Measurements from ENCODE around the gene TMOD2.

The TMOD2 gene

GRCh38 chr15:51766341-51766740, 14.9 kb downstream of the TMOD2 start:
- Histone ChIP-seq H3K79me2 (ENCODE audit: control insufficient read depth, insufficient read depth, low read length, poor library complexity) (no peaks in the 10 kb centered on the region), H3K4ac (ENCODE audit: low read depth, low read length) (no peak overlapping the region), H4K8ac (ENCODE audit: low read depth, low read length) (no peak overlapping the region), H3K36me3 (ENCODE audit: control insufficient read depth in 1 of 2, insufficient read depth in 2 of 2, low read length in 2 of 2) (no peaks in the 10 kb centered on the region), H3K79me1 (ENCODE audit: low read length) (no peaks in the 10 kb centered on the region), H2BK5ac (ENCODE audit: low read depth, low read length, poor library complexity) (no peak overlapping the region), H3K9me3 (ENCODE audit: insufficient read depth, low read depth, low read length) (no peaks in the 10 kb centered on the region), H3K4me1 (ENCODE audit: control insufficient read depth in 1 of 2, insufficient read depth in 2 of 2, low read length in 2 of 2) (no peaks in the 10 kb centered on the region), H4K91ac (ENCODE audit: low read depth, low read length) (no peak overlapping the region), H3K18ac (ENCODE audit: low read length) (no peak overlapping the region), H3K27ac (ENCODE audit: low read depth, low read length) (no peak overlapping the region), H3K27me3 (ENCODE audit: insufficient read depth, low read length) (no peaks in the 10 kb centered on the region), H3K23ac (ENCODE audit: low read length) (no peak overlapping the region), H2AFZ (ENCODE audit: insufficient read depth, low read length, poor library complexity) (no peak overlapping the region), H2BK12ac (ENCODE audit: low read length) (no peak overlapping the region), H3K9ac (ENCODE audit: low read length) (no peak overlapping the region), H3K14ac (ENCODE audit: low read length) (no peak overlapping the region), H3K4me3 (ENCODE audit: low read depth, low read length) (no peak overlapping the region), H4K12ac (ENCODE audit: low read depth, low read length) (no peak overlapping the region), H2AK5ac (ENCODE audit: low read length) (no peak overlapping the region), H2BK120ac (ENCODE audit: insufficient read depth, low read length, poor library complexity) (no peak overlapping the region), H3K4me2 (ENCODE audit: low read length) (no peak overlapping the region)
- DNase-seq = no peak
- no CpG with 5 or more reads among the region's 1 CpG for WGBS (ENCODE audit: extremely low coverage, insufficient coverage, insufficient read length)

GRCh38 chr15:51768018-51768417, 16.6 kb downstream of the TMOD2 start:
- Histone ChIP-seq H3K4ac (ENCODE audit: low read depth, low read length) (no peak overlapping the region), H4K12ac (ENCODE audit: low read depth, low read length) (no peak overlapping the region), H3K18ac (ENCODE audit: low read length) (no peak overlapping the region), H4K8ac (ENCODE audit: low read depth, low read length) (no peak overlapping the region), H3K9me3 (ENCODE audit: insufficient read depth, low read depth, low read length) (no peaks in the 10 kb centered on the region), H3K36me3 (ENCODE audit: control insufficient read depth in 1 of 2, insufficient read depth in 2 of 2, low read length in 2 of 2) (no peaks in the 10 kb centered on the region), H4K91ac (ENCODE audit: low read depth, low read length) (no peak overlapping the region), H3K27ac (ENCODE audit: low read depth, low read length) (no peak overlapping the region), H2BK12ac (ENCODE audit: low read length) (no peak overlapping the region), H2BK120ac (ENCODE audit: insufficient read depth, low read length, poor library complexity) (no peak overlapping the region), H3K79me1 (ENCODE audit: low read length) (no peaks in the 10 kb centered on the region), H2AFZ (ENCODE audit: insufficient read depth, low read length, poor library complexity) (no peak overlapping the region), H3K4me2 (ENCODE audit: low read length) (no peak overlapping the region), H2BK5ac (ENCODE audit: low read depth, low read length, poor library complexity) (no peak overlapping the region), H3K23ac (ENCODE audit: low read length) (no peak overlapping the region), H3K14ac (ENCODE audit: low read length) (no peak overlapping the region), H3K27me3 (ENCODE audit: insufficient read depth, low read length) (no peaks in the 10 kb centered on the region), H2AK5ac (ENCODE audit: low read length) (no peak overlapping the region), H3K79me2 (ENCODE audit: control insufficient read depth, insufficient read depth, low read length, poor library complexity) (no peaks in the 10 kb centered on the region), H3K4me1 (ENCODE audit: control insufficient read depth in 1 of 2, insufficient read depth in 2 of 2, low read length in 2 of 2) (no peaks in the 10 kb centered on the region), H3K9ac (ENCODE audit: low read length) (no peak overlapping the region), H3K4me3 (ENCODE audit: low read depth, low read length) (no peak overlapping the region)
- no CpG with 5 or more reads among the region's 9 CpGs for WGBS (ENCODE audit: extremely low coverage, insufficient coverage, insufficient read length)
- DNase-seq = no peak

GRCh38 chr15:51770902-51771301, 19.5 kb downstream of the TMOD2 start:
- WGBS (ENCODE audit: extremely low coverage, insufficient coverage, insufficient read length) = no CpG with 5 or more reads among the region's 3 CpGs
- no peak overlapping the region for H3K27ac ChIP-seq (ENCODE audit: low read depth, low read length)

GRCh38 chr15:51771773-51772172, 20.4 kb downstream of the TMOD2 start:
- Histone ChIP-seq H3K9me3 (ENCODE audit: insufficient read depth, low read depth, low read length) (no peaks in the 10 kb centered on the region), H4K12ac (ENCODE audit: low read depth, low read length) (no peak overlapping the region), H2AK5ac (ENCODE audit: low read length) (no peak overlapping the region), H4K91ac (ENCODE audit: low read depth, low read length) (no peak overlapping the region), H3K4me3 (ENCODE audit: low read depth, low read length) (no peak overlapping the region), H3K9ac (ENCODE audit: low read length) (no peak overlapping the region), H3K18ac (ENCODE audit: low read length) (no peak overlapping the region), H3K14ac (ENCODE audit: low read length) (no peak overlapping the region), H2AFZ (ENCODE audit: insufficient read depth, low read length, poor library complexity) (no peak overlapping the region), H3K79me2 (ENCODE audit: control insufficient read depth, insufficient read depth, low read length, poor library complexity) (no peaks in the 10 kb centered on the region), H3K4me1 (ENCODE audit: control insufficient read depth in 1 of 2, insufficient read depth in 2 of 2, low read length in 2 of 2) (no peaks in the 10 kb centered on the region), H2BK120ac (ENCODE audit: insufficient read depth, low read length, poor library complexity) (no peak overlapping the region), H3K4ac (ENCODE audit: low read depth, low read length) (no peak overlapping the region), H3K27me3 (ENCODE audit: insufficient read depth, low read length) (no peaks in the 10 kb centered on the region), H3K27ac (ENCODE audit: low read depth, low read length) (no peak overlapping the region), H3K79me1 (ENCODE audit: low read length) (no peaks in the 10 kb centered on the region), H2BK5ac (ENCODE audit: low read depth, low read length, poor library complexity) (no peak overlapping the region), H3K23ac (ENCODE audit: low read length) (no peak overlapping the region), H3K4me2 (ENCODE audit: low read length) (no peak overlapping the region), H3K36me3 (ENCODE audit: control insufficient read depth in 1 of 2, insufficient read depth in 2 of 2, low read length in 2 of 2) (no peaks in the 10 kb centered on the region), H2BK12ac (ENCODE audit: low read length) (no peak overlapping the region), H4K8ac (ENCODE audit: low read depth, low read length) (no peak overlapping the region)
- DNase-seq = no peak
- no CpG with 5 or more reads among the region's 1 CpG for WGBS (ENCODE audit: extremely low coverage, insufficient coverage, insufficient read length)

More at GRCh38 chr15:51770902-51771301, 19.5 kb downstream of the TMOD2 start:
- H3K79me2 ChIP-seq (ENCODE audit: control insufficient read depth, insufficient read depth, low read length, poor library complexity) = no peaks in the 10 kb centered on the region
- H4K91ac ChIP-seq (ENCODE audit: low read depth, low read length) = no peak overlapping the region
- H3K27me3 ChIP-seq (ENCODE audit: insufficient read depth, low read length) = no peaks in the 10 kb centered on the region
- H4K12ac ChIP-seq (ENCODE audit: low read depth, low read length) = no peak overlapping the region
- H2AFZ ChIP-seq (ENCODE audit: insufficient read depth, low read length, poor library complexity) = no peak overlapping the region
- no peak overlapping the region for H2BK12ac ChIP-seq (ENCODE audit: low read length)
- H3K4me1 ChIP-seq (ENCODE audit: control insufficient read depth in 1 of 2, insufficient read depth in 2 of 2, low read length in 2 of 2) = no peaks in the 10 kb centered on the region
- no peak overlapping the region for H2BK5ac ChIP-seq (ENCODE audit: low read depth, low read length, poor library complexity)
- H3K23ac ChIP-seq (ENCODE audit: low read length) = no peak overlapping the region
- no peak overlapping the region for H2AK5ac ChIP-seq (ENCODE audit: low read length)
- no peaks in the 10 kb centered on the region for H3K79me1 ChIP-seq (ENCODE audit: low read length)
- H3K9me3 ChIP-seq (ENCODE audit: insufficient read depth, low read depth, low read length) = no peaks in the 10 kb centered on the region
- H3K4ac ChIP-seq (ENCODE audit: low read depth, low read length) = no peak overlapping the region
- H3K9ac ChIP-seq (ENCODE audit: low read length) = no peak overlapping the region
- H3K36me3 ChIP-seq (ENCODE audit: control insufficient read depth in 1 of 2, insufficient read depth in 2 of 2, low read length in 2 of 2) = no peaks in the 10 kb centered on the region
- H4K8ac ChIP-seq (ENCODE audit: low read depth, low read length) = no peak overlapping the region
- no peak for DNase-seq
- H3K4me3 ChIP-seq (ENCODE audit: low read depth, low read length) = no peak overlapping the region
- H3K18ac ChIP-seq (ENCODE audit: low read length) = no peak overlapping the region
- no peak overlapping the region for H2BK120ac ChIP-seq (ENCODE audit: insufficient read depth, low read length, poor library complexity)
- no peak overlapping the region for H3K4me2 ChIP-seq (ENCODE audit: low read length)
- H3K14ac ChIP-seq (ENCODE audit: low read length) = no peak overlapping the region
